ENCODE data around the gene ADGRD1.

ADGRD1 gene

DNA sequence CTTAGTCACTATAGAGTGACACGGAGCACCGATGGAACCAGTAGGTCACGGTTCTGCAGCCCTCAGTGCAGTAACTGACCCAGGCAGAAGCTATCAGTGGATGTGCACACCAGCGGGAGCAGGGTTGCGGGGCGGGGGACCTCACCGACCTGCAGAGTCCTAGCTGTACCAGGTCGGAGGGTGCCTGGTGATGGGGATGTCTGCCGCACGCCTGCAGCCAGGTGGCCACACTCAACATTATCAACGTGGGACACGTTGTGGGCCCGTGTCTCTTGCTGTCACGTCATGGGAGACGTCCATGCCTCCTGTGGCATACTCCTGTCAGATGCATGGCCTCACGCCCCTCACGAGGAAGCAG, 55.2 kb downstream of the ADGRD1 start:
- H3K9ac ChIP-seq (ENCODE audit: low read depth, low read length): no peak overlapping the region
- H3K27ac ChIP-seq (ENCODE audit: low read depth, low read length): no peak overlapping the region
- H3K9me3 ChIP-seq (ENCODE audit: insufficient read depth, low read depth, low read length): no peaks in the 10 kb centered on the region
- WGBS: 94% methylated on average over 17 of the region's 17 CpGs
- no peaks in the 10 kb centered on the region for H3K4me1 ChIP-seq (ENCODE audit: insufficient read depth, low read length)
- H3K27me3 ChIP-seq (ENCODE audit: insufficient read depth, low read length): no peaks in the 10 kb centered on the region
- H3K36me3 ChIP-seq (ENCODE audit: insufficient read depth, low read length): no peaks in the 10 kb centered on the region
- no peak overlapping the region for H3K4me3 ChIP-seq (ENCODE audit: low read length)

DNA sequence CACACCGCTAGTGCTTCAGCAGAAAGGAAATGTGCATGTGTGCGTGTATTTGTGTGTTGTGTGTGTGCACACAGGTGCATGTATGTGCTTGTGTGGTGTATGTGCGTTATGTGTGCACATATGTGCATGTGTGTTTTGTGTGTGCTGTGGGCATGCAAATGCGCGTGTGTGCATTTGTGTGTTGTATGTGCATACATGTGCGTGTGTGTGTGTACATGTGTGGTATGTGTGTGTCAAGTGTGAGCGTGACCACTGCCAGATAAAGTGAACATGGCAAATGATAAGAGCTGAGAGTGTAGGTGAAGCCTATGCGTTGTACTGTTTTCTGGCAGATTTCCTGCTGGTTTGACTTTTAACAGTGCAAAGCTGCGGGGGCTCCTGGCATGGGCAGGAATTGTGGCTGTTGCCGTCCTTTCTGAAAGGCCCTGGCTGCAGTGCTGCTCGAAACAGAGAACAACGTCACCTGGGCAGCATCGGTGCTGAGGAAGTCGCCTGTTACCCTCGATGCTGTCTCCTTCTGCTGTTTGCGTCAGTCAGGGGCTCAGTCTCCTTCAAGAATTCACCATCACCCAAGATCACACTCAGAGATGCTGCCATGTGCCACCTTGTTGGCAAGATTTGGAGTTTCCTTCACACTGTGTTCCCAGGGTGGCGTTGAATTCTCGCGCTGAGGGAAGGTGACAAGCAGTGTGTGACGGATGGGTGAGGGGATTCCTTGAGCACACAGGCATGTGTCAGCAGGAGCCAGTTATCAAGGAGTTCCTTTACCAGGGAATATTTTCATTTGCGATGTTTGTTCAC, 56.1 kb downstream of the ADGRD1 start:
- no peak overlapping the region for H3K9ac ChIP-seq (ENCODE audit: low read depth, low read length)
- H3K4me3 ChIP-seq (ENCODE audit: low read length): no peak overlapping the region
- no peaks in the 10 kb centered on the region for H3K27me3 ChIP-seq (ENCODE audit: insufficient read depth, low read length)
- WGBS: 91% methylated on average over 21 of the region's 21 CpGs
- no peaks in the 10 kb centered on the region for H3K9me3 ChIP-seq (ENCODE audit: insufficient read depth, low read depth, low read length)
- H3K27ac ChIP-seq (ENCODE audit: low read depth, low read length): no peak overlapping the region
- H3K4me1 ChIP-seq (ENCODE audit: insufficient read depth, low read length): no peaks in the 10 kb centered on the region
- H3K36me3 ChIP-seq (ENCODE audit: insufficient read depth, low read length): no peaks in the 10 kb centered on the region

DNA sequence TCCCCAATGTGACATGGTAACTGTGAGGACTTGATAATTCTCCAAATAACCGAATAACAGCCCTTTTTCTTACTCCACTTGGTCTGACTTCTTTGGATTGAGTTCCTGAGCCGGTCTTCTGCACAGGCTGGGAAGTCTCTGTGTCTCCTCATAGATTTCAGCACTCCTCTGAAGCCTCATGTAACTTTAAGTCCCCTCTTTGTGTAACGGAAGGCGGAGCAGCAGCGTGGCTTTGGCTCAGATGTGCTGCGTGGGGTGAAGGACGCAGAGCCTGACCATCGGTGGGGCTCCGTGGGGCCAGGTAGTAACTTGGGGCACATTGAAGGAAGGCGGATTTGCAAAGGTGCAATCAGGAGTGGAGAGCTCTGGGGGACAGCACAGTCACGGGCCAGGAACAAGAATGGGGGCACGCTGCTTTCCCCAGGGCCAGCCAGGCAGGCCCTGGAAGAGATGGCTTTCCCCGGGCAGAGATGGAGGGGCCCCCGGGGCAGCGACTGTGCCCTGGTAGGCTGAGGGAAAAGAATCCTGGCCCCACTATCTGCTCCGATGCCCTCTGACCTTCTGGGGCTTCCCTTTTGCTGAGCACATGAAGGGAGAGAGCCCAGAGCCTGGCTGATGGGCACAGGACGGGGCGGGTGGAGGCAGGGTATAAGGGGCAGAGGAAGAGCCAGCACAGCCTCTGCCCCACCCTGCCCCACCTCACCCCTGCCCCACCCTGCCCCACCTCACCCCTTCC, 56.9 kb downstream of the ADGRD1 start:
- H3K9me3 ChIP-seq (ENCODE audit: insufficient read depth, low read depth, low read length): no peaks in the 10 kb centered on the region
- no peaks in the 10 kb centered on the region for H3K4me1 ChIP-seq (ENCODE audit: insufficient read depth, low read length)
- 92% methylated on average over 16 of the region's 18 CpGs for WGBS
- H3K27ac ChIP-seq (ENCODE audit: low read depth, low read length): no peak overlapping the region
- H3K27me3 ChIP-seq (ENCODE audit: insufficient read depth, low read length): no peaks in the 10 kb centered on the region
- no peak overlapping the region for H3K4me3 ChIP-seq (ENCODE audit: low read length)
- H3K36me3 ChIP-seq (ENCODE audit: insufficient read depth, low read length): no peaks in the 10 kb centered on the region
- H3K9ac ChIP-seq (ENCODE audit: low read depth, low read length): no peak overlapping the region

DNA sequence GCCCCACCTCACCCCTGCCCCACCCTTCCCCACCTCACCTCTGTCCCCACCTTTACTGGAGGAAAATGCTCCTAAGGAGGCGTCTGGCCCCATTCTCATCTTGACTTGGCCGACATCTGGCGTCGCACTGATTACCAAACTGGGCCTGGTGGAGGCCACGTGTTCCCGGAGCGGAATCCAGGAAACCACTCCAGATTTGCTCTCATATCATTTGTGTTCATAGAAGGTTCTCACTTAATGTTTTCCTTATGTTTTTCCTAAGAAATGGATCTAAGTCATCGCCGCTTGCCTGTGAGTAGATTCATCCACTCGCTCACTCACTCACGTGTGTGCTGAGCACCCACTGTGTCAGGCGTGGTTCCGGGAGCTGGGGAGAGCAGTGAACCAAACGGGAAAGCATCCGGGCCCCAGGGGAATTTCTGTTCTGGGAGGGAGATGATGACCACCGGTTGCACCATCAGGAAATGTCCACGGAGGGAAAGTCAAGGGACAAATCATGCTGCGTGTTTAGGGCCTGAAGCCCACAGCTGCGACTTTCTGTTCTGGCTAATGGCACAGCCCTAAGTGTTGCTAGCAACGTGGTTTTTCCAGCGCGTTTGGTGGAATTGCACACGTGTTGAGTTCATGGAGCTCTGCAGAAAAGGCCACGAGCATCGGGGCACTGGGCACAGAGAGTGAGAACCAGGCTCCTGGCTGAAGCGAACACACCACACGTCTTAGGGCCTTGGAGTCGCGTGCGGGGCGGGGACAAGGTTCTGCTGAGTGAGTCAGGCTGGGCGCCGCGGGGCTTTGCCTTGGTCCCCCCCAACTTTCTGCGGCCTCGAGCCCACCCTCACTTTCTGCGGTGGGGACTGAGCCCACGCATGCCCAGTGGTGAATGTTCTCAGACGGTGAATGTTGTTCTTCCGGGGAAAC, 57.7 kb downstream of the ADGRD1 start:
- WGBS: 94% methylated on average over 40 of the region's 40 CpGs
- H3K4me1 ChIP-seq (ENCODE audit: insufficient read depth, low read length): no peaks in the 10 kb centered on the region
- H3K27me3 ChIP-seq (ENCODE audit: insufficient read depth, low read length): no peaks in the 10 kb centered on the region

DNA sequence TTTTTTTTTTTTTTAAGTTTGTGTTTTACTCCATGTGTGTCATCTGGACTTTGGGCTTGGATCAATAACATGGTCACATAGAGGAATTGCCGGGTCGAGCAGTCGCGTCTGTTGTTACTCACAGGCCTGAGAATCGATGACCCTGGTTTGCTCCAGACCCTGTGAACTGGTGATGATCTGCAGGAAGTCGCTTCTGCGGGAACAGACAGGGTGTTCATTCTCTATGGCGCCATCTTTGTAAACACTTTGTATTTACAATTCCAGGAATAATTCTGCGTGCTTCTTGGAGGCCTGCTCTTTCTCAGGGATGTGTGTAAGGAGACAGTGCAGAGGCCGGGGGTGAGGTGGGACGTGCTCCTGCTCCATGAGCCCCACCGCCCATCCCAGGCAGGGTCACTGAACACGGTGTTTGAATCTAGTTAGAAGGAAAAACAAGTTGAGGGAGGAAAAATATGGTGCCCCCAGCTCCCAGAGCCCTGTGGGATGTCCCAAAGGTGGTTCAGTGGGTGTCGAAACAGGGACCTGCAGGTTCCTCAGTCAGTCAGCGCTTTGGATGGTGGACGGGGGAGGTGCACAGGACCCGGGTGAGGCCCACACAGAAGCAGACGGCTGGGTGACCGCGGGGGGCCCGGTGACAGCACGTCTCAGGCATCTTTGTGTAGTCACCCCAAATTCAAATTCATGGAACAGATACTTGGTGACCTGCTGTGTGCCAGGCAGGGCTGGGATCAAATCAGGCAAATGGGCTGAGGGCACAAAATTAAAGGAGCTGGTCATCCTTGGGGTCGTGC, 58.8 kb downstream of the ADGRD1 start:
- no peak overlapping the region for H3K27ac ChIP-seq (ENCODE audit: low read depth, low read length)
- 90% methylated on average over 23 of the region's 23 CpGs for WGBS
- H3K9ac ChIP-seq (ENCODE audit: low read depth, low read length): no peak overlapping the region
- H3K9me3 ChIP-seq (ENCODE audit: insufficient read depth, low read depth, low read length): no peaks in the 10 kb centered on the region
- H3K27me3 ChIP-seq (ENCODE audit: insufficient read depth, low read length): no peaks in the 10 kb centered on the region
- H3K4me3 ChIP-seq (ENCODE audit: low read length): no peak overlapping the region
- H3K4me1 ChIP-seq (ENCODE audit: insufficient read depth, low read length): no peaks in the 10 kb centered on the region
- H3K36me3 ChIP-seq (ENCODE audit: insufficient read depth, low read length): no peaks in the 10 kb centered on the region

More for the DNA sequence above, 57.7 kb downstream of the ADGRD1 start:
- no peaks in the 10 kb centered on the region for H3K9me3 ChIP-seq (ENCODE audit: insufficient read depth, low read depth, low read length)
- no peak overlapping the region for H3K9ac ChIP-seq (ENCODE audit: low read depth, low read length)
- no peak overlapping the region for H3K27ac ChIP-seq (ENCODE audit: low read depth, low read length)
- no peaks in the 10 kb centered on the region for H3K36me3 ChIP-seq (ENCODE audit: insufficient read depth, low read length)
- no peak overlapping the region for H3K4me3 ChIP-seq (ENCODE audit: low read length)

DNA sequence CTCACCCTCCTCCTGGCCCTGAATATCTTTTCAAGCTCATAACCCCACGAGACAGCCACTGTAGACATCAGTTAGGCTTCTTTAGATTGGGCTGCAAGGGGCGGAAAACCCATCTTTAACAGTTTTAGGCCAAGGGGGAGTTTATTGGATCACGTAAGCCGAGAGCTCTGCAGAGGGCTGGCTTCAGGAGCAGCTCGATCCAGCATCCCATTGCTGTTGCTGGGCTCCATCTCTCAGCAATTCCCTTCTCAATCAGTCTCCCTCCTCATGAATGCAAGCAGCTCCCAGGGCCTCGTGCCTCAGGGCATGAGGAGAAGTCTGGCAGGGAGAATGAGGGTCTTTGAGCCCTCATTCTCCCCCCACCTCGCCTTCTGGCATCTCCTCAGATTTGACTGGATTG, 59.4 kb downstream of the ADGRD1 start:
- Histone ChIP-seq H3K27me3 (ENCODE audit: insufficient read depth, low read length) (no peaks in the 10 kb centered on the region), H3K36me3 (ENCODE audit: insufficient read depth, low read length) (no peaks in the 10 kb centered on the region), H3K27ac (ENCODE audit: low read depth, low read length) (no peak overlapping the region), H3K4me3 (ENCODE audit: low read length) (no peak overlapping the region), H3K9ac (ENCODE audit: low read depth, low read length) (no peak overlapping the region), H3K9me3 (ENCODE audit: insufficient read depth, low read depth, low read length) (no peaks in the 10 kb centered on the region), H3K4me1 (ENCODE audit: insufficient read depth, low read length) (no peaks in the 10 kb centered on the region)
- 92% methylated on average over 7 of the region's 7 CpGs for WGBS

DNA sequence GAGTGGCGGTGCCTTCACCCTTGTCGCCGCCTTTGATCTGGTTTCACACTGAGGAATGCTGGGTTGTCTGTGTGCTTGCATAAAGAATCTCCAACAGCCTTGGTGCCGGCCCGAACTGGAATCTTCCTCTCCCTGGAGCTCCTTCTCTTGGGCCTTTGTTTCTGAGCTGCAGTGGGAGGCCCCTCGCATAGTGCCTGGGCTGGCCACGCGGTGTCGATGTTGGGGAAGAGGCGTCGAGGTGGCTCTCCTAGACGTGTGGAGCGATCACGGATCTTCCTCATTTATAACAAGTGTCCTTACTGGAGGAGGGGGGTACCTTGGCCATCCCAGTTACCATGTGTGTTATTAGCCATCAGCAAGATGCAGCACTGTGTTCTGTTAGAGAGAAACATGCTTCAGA, 60.6 kb downstream of the ADGRD1 start:
- 86% methylated on average over 14 of the region's 14 CpGs for WGBS
- no peaks in the 10 kb centered on the region for H3K4me1 ChIP-seq (ENCODE audit: insufficient read depth, low read length)
- H3K9ac ChIP-seq (ENCODE audit: low read depth, low read length): no peak overlapping the region
- H3K36me3 ChIP-seq (ENCODE audit: insufficient read depth, low read length): no peaks in the 10 kb centered on the region
- H3K27ac ChIP-seq (ENCODE audit: low read depth, low read length): no peak overlapping the region
- H3K9me3 ChIP-seq (ENCODE audit: insufficient read depth, low read depth, low read length): no peaks in the 10 kb centered on the region
- no peaks in the 10 kb centered on the region; the same call in 1 of the 2 replicates for H3K27me3 ChIP-seq (ENCODE audit: insufficient read depth, low read length)
- no peak overlapping the region for H3K4me3 ChIP-seq (ENCODE audit: low read length)

DNA sequence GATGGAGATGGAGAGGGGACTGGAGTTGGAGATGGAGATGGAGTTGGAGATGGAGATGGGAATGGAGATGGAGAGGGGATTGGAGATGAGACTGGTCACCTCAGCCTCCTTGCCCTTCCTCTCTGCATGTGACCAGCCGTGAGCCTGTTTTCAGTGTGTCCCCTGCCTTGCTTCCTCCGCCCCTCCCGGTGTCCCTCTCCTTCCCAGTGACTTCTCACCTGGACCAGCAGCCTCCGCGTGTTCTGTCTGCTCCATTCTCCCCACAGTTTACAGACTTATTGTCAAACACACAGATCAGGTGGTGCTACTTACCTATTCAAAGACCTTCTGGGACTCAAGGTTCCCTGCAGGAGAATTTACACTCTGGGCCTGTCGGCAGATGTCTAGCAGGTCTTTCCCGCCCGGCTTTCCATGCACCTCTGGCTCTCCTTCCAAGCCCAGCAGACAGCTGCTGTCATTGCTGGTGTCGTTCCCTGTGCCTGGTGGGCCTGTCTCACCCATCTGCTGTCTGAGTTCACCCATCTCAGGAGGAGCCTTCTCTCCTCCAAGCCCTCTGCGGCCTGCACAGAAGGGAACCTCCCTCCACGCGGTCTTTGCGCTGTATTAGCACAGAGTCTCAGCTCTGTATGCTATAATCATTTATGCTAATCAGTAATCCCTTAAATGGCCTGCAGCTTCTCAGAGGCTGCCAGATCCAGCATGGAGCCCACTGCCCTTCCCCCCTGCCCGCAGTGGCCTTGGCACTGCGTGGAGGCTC, 62.1 kb downstream of the ADGRD1 start:
- H3K36me3 ChIP-seq (ENCODE audit: insufficient read depth, low read length): no peaks in the 10 kb centered on the region
- H3K27ac ChIP-seq (ENCODE audit: low read depth, low read length): no peak overlapping the region
- 88% methylated on average over 15 of the region's 15 CpGs for WGBS
- H3K4me1 ChIP-seq (ENCODE audit: insufficient read depth, low read length): no peaks in the 10 kb centered on the region
- H3K27me3 ChIP-seq (ENCODE audit: insufficient read depth, low read length): no peaks in the 10 kb centered on the region; the same call in 1 of the 2 replicates
- H3K9me3 ChIP-seq (ENCODE audit: insufficient read depth, low read depth, low read length): no peaks in the 10 kb centered on the region
- H3K4me3 ChIP-seq (ENCODE audit: low read length): no peak overlapping the region
- H3K9ac ChIP-seq (ENCODE audit: low read depth, low read length): no peak overlapping the region

DNA sequence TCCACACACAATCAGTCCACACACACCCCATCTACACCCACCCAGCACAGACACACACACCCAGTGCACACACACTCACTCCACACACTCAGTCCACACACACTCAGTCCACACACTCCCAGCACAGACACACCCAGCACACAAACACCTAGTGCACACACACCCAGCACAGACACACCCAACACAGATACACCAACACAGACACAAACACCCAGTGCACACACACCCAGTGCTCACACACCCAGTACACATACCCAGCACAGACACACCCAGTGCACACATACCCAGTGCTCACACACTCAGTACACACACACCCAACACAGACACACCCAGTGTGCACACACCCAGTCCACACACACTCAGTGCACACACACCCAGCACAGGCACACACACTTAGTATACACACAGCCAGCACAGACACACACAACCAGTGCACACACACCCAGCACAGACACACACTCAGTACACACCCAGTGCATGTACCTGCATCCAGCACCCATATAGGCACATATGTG, 63.8 kb downstream of the ADGRD1 start:
- H3K4me1 ChIP-seq (ENCODE audit: insufficient read depth, low read length): no peaks in the 10 kb centered on the region
- H3K27ac ChIP-seq (ENCODE audit: low read depth, low read length): no peak overlapping the region
- no peaks in the 10 kb centered on the region for H3K36me3 ChIP-seq (ENCODE audit: insufficient read depth, low read length)
- H3K9me3 ChIP-seq (ENCODE audit: insufficient read depth, low read depth, low read length): no peaks in the 10 kb centered on the region
- no peak overlapping the region for H3K4me3 ChIP-seq (ENCODE audit: low read length)
- H3K9ac ChIP-seq (ENCODE audit: low read depth, low read length): no peak overlapping the region
- H3K27me3 ChIP-seq (ENCODE audit: insufficient read depth, low read length): no peaks in the 10 kb centered on the region; the same call in 1 of the 2 replicates
